ENCODE measurements around the gene MLLT1.

DNA sequence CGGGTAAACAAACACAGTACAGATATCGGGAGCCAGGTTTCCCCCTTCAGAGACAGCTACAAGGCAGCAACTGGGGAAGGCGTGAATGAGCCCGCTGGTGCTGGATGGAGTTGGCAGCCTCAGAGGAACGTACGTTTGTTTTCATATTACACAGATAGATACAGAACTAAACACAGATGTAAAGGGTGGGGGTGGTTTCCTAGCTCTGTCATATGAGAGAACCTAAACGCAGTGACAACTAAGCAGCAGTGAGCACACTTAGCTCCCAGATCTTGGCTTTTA lies 32.8 kb downstream of the MLLT1 start:
- TF ChIP-seq EZH2phosphoT487 (IDR thresholded peaks at IDR 0.05; ENCODE audit: insufficient read depth, low read depth), result no peak
- no peak for TF ChIP-seq EZH2 (IDR thresholded peaks at IDR 0.05; ENCODE audit: insufficient read depth, poor library complexity, severe bottlenecking)

Data from GM23248 (cell line).